MM.1S (cell line): ENCODE results near the gene ZKSCAN4.
A peak's percentile ranks its signal among the peaks of the same experiment; 100 is the strongest.

Source experiments
- DNase-seq: peaks from one replicate; pipeline ENCODE4 v3.0.0-alpha.2; 2015
- H2AFZ ChIP-seq: fragments of 300-600 bp; sonication (generic); 2 replicates; pipeline ENCODE4 v1.6.0; 2016; ENCODE audit warnings: antibody characterized with exemption, low read length
- H3F3A ChIP-seq: fragments of 300-600 bp; sonication (generic); 2 replicates; pipeline ENCODE4 v1.6.1; 2016; ENCODE audit warnings: mild to moderate bottlenecking, antibody characterized with exemption, low read length, moderate library complexity, mixed read lengths; ENCODE audit not compliant: insufficient read depth
- H3K27ac ChIP-seq: fragments of 300-600 bp; sonication (generic); 2 replicates; pipeline ENCODE4 v1.5.1; 2016; ENCODE audit warnings: mild to moderate bottlenecking, low read length
- H3K27me3 ChIP-seq: fragments of 300-600 bp; sonication (generic); replicated peaks from 2 replicates; pipeline ENCODE4 v1.6.0; 2016; ENCODE audit warnings: low read length; ENCODE audit not compliant: insufficient read depth
- H3K36me3 ChIP-seq: fragments of 300-600 bp; sonication (generic); replicated peaks from 2 replicates; pipeline ENCODE4 v1.6.1; 2016; ENCODE audit warnings: mild to moderate bottlenecking, low read length, mixed read lengths; ENCODE audit not compliant: insufficient read depth
- H3K4me1 ChIP-seq: fragments of 300-600 bp; sonication (generic); 2 replicates; pipeline ENCODE4 v1.6.1; 2016; ENCODE audit warnings: low read length, mixed read lengths
- H3K4me2 ChIP-seq: fragments of 300-600 bp; sonication (generic); 2 replicates; pipeline ENCODE4 v1.6.0; 2016; ENCODE audit warnings: low read depth, low read length
- H3K4me3 ChIP-seq: fragments of 300-600 bp; sonication (generic); 2 replicates; pipeline ENCODE4 v1.5.1; 2016; ENCODE audit warnings: low read length, mixed read lengths
- H3K79me2 ChIP-seq: fragments of 300-600 bp; sonication (generic); 2 replicates; pipeline ENCODE4 v1.6.1; 2016; ENCODE audit warnings: mixed run types, low read length, mixed read lengths
- H3K9ac ChIP-seq: fragments of 300-600 bp; sonication (generic); 2 replicates; pipeline ENCODE4 v1.6.1; 2016; ENCODE audit warnings: low read length, mixed read lengths
- H3K9me2 ChIP-seq: fragments of 300-600 bp; sonication (generic); replicated peaks from 2 replicates; pipeline ENCODE4 v1.6.1; 2016; ENCODE audit warnings: mild to moderate bottlenecking, low read length, mixed read lengths; ENCODE audit not compliant: insufficient read depth
- H3K9me3 ChIP-seq: fragments of 300-600 bp; sonication (generic); replicated peaks from 2 replicates; pipeline ENCODE4 v1.6.1; 2016; ENCODE audit warnings: mild to moderate bottlenecking, low read length, mixed read lengths; ENCODE audit not compliant: insufficient read depth
- H4K20me1 ChIP-seq: fragments of 300-600 bp; sonication (generic); 2 replicates; pipeline ENCODE4 v1.6.1; 2016; ENCODE audit warnings: mild to moderate bottlenecking, low read length, moderate library complexity, mixed read lengths; ENCODE audit not compliant: insufficient read depth
- EZH2 ChIP-seq: fragments of 300-600 bp; sonication (generic); optimal IDR thresholded peaks from 2 replicates; pipeline ENCODE3; 2017; ENCODE audit warnings: low read depth, mild to moderate bottlenecking, antibody characterized with exemption, low read length, mixed read lengths
- EZH2phosphoT487 ChIP-seq: fragments of 300-600 bp; sonication (generic); IDR thresholded peaks from 2 replicates; pipeline ENCODE4 v1.6.1; 2018; ENCODE audit warnings: antibody characterized with exemption, low read length
- TF ChIP-seq, protein P1 (sequence below): fragments of 300-600 bp; sonication (generic); IDR thresholded peaks from 2 replicates; pipeline ENCODE4 v1.5.1; 2016; ENCODE audit warnings: antibody characterized with exemption, low read length, mixed read lengths

ZKSCAN4 gene

DNA sequence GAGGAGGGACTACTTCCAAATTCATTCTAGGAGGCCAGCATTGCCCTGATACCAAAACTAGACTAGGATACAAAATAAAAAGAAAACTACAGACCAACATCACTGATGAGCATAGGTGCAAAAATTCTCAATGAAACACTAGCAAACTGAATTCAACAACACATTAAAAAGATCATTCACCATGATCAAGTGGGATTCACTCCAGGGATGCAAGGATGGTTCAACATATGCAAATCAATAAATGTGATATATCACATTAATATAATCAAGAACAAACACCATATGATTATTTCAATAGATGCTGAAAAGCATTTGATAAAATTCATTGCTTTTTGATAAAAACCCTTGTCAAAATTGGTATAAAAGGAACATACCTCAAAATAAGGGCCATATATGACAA lies 39.5 kb upstream of the ZKSCAN4 start:
- Histone ChIP-seq H3K27me3 (0 out of 2 replicates have a peak, but pooled peaks cover 8% of the 10 kb centered on the region), H4K20me1 (no peaks in the 10 kb centered on the region), H3K36me3 (no peaks in the 10 kb centered on the region), H3K4me1 (peaks cover 29% of the 10 kb centered on the region), H3F3A (peaks cover 12% of the 10 kb centered on the region), H3K9ac (no peak overlapping the region), H3K9me2 (no peaks in the 10 kb centered on the region), H2AFZ (no peak overlapping the region), H3K4me2 (no peak overlapping the region), H3K79me2 (no peaks in the 10 kb centered on the region), H3K9me3 (no peaks in the 10 kb centered on the region), H3K27ac (no peak overlapping the region), H3K4me3 (no peak overlapping the region)
- TF ChIP-seq EZH2phosphoT487 = no peak
- no peak for TF ChIP-seq EZH2
- TF ChIP-seq, protein P1, sequence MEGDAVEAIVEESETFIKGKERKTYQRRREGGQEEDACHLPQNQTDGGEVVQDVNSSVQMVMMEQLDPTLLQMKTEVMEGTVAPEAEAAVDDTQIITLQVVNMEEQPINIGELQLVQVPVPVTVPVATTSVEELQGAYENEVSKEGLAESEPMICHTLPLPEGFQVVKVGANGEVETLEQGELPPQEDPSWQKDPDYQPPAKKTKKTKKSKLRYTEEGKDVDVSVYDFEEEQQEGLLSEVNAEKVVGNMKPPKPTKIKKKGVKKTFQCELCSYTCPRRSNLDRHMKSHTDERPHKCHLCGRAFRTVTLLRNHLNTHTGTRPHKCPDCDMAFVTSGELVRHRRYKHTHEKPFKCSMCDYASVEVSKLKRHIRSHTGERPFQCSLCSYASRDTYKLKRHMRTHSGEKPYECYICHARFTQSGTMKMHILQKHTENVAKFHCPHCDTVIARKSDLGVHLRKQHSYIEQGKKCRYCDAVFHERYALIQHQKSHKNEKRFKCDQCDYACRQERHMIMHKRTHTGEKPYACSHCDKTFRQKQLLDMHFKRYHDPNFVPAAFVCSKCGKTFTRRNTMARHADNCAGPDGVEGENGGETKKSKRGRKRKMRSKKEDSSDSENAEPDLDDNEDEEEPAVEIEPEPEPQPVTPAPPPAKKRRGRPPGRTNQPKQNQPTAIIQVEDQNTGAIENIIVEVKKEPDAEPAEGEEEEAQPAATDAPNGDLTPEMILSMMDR = no peak
- no peak for DNase-seq

DNA sequence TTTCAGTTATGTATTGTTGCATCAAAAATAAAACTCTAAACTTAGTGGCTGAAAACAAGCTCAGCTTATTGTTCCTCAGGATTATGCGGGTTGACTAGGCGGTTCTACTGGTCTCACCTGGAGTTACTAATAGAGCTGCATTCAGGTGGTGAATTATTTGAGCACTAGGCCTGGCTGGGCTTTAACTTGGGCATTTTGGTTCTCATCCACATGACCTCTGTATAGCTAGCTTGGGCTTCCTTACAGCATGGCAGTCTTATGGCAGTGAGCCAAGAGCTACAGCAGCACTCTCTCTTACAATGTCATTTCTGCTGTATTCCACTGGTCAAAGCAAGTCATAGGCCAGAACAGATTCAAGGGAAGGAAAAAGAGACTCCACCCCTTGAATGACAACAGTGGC lies 30.9 kb upstream of the ZKSCAN4 start:
- no peaks in the 10 kb centered on the region for H3F3A ChIP-seq
- no peaks in the 10 kb centered on the region for H3K4me1 ChIP-seq
- no peak overlapping the region for H3K4me2 ChIP-seq
- H3K9ac ChIP-seq = no peak overlapping the region
- no peaks in the 10 kb centered on the region for H3K36me3 ChIP-seq
- H3K4me3 ChIP-seq = no peak overlapping the region
- no peaks in the 10 kb centered on the region for H3K9me3 ChIP-seq
- no peaks in the 10 kb centered on the region for H3K27me3 ChIP-seq
- no peaks in the 10 kb centered on the region for H4K20me1 ChIP-seq
- DNase-seq = no peak
- no peak for TF ChIP-seq EZH2
- TF ChIP-seq EZH2phosphoT487 = no peak
- TF ChIP-seq, protein P1 = no peak
- no peak overlapping the region for H2AFZ ChIP-seq
- H3K27ac ChIP-seq = no peak overlapping the region
- no peaks in the 10 kb centered on the region for H3K79me2 ChIP-seq
- H3K9me2 ChIP-seq = no peaks in the 10 kb centered on the region

DNA sequence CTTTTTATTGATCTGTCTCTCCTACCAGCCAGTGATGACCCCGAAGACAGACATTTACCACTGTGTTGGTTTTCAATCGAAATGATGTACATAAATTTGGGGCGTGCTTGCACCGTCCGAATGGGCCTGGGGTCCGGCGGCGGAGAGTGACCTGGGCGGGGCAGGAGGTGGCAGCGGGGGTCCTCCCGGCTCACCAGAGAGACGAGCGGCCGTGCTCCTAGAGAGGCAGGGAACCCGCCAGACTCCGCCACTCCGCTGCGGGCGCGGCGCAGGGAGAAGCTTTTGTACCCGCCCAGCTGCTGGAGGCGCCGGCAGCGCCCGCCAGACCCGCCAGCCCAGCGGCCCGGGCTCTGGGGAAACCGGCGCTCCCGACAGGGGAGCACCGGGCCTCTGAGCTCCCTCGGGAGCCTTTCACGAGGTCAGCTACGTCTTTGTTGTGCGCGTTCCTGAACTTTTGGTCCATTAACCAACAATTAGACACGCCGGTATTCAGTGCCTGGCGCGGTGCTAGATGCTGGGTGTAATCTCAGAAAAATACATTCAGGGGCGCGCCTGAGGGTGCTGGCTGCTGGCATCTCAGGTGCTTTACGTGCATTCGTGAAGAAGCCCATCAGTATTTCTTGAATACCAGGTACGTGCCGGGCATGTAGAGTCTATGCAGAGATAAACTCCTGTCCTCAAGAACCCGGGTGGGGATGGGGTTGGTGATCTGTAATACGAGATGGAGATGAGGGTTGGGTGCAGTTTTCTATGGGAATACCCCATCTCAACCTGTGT lies 29.4 kb upstream of the ZKSCAN4 start, which contains the start of gene PGBD1:
Gene PGBD1 (plus strand): TSS at position 285 of the 777 bp plus-strand sequence. CDS start 2,242 bp downstream, outside the sequence.
- Histone ChIP-seq H4K20me1 (no peaks in the 10 kb centered on the region), H3K27ac (no peak within 1 kb of the TSS), H3K4me3 (peak within 1 kb of the TSS; percentile 64), H3F3A (no peaks in the 10 kb centered on the region), H2AFZ (peak within 1 kb of the TSS; percentile 72), H3K4me1 (no peaks in the 10 kb centered on the region), H3K27me3 (no peaks in the 10 kb centered on the region), H3K36me3 (no peaks in the 10 kb centered on the region), H3K4me2 (peak within 1 kb of the TSS; percentile 72), H3K9me2 (no peaks in the 10 kb centered on the region), H3K9ac (peak within 1 kb of the TSS; percentile 31; the same call in 1 of the 2 replicates), H3K9me3 (no peaks in the 10 kb centered on the region), H3K79me2 (no peaks in the 10 kb centered on the region)
- DNase-seq = peak; percentile 64
- no peak for TF ChIP-seq EZH2
